ENCODE measurements around the gene HOPX. TPM values are rescaled to one million over a fixed set of nuclear protein-coding genes. Genes with fewer than 3 reads are reported as not detected.

The HOPX gene
- total and polyA plus RNA-seq, 2 of the 4 experiments (the other 2 are of a cell fraction), result 1.3 to 1.7 TPM

DNA sequence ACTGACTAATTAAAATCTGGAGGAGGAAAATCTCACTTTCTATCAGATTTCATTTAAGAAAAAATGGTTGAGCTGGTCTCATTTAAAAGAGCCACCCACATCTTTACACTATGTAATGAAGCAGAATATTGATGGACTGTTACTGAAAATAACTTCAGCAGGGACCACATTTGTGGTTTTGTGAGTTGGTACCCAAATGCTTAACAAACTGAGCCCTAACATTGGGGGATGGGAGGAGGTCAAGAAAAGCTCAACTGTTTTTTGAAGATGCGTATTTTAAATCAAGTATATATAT lies 30.1 kb downstream of the HOPX start:
- ChIA-PET POLR2A (ENCODE audit: unreplicated experiment) (no interaction called here), CTCF (interaction anchor here (0.9 to 1.1 kb wide), 2 partner anchors 9 kb away, joined by 3 to 4 read pairs; no protein-coding TSS in a partner anchor)
- dilution Hi-C loops (cut with HindIII; ENCODE audit: low sequenced_read_pairs, unreplicated experiment) (no loop called here), in situ Hi-C loops (cut with MboI; ENCODE audit: low sequenced_read_pairs) (no loop called here), intact Hi-C loops (cut with micrococcal nuclease) (no loop called here)
- no peak overlapping the region for H3K56ac ChIP-seq (ENCODE audit: extremely low read depth, insufficient read depth, low read length)
- DNase-seq (no peak), ATAC-seq (ENCODE audit: low read depth) (no peak)
- H3K4me3 ChIP-seq (ENCODE audit: insufficient read depth, low read depth, low read length), result no peak overlapping the region
- H4K5ac ChIP-seq (ENCODE audit: low read depth, low read length), result no peak overlapping the region
- H3K4ac ChIP-seq (ENCODE audit: low read depth, low read length), result no peak overlapping the region
- H3K14ac ChIP-seq (replicated peaks; ENCODE audit: low read depth, low read length), result no peak overlapping the region
- no peaks in the 10 kb centered on the region for H3K36me3 ChIP-seq (ENCODE audit: control insufficient read depth, insufficient read depth, low read length)
- H3K23ac ChIP-seq (ENCODE audit: low read depth, low read length), result no peak overlapping the region
- no peak overlapping the region for H2BK15ac ChIP-seq (ENCODE audit: low read depth, low read length)
- no peak overlapping the region for H4K8ac ChIP-seq (ENCODE audit: low read depth in 2 of 2, low read length in 2 of 2)
- no peak overlapping the region for H2BK5ac ChIP-seq (ENCODE audit: low read depth, low read length, poor library complexity, severe bottlenecking)
- no peak overlapping the region for H3K4me2 ChIP-seq (ENCODE audit: low read depth, low read length)
- no peak overlapping the region for H3K18ac ChIP-seq (ENCODE audit: low read depth, low read length)
- no peaks in the 10 kb centered on the region for H3K79me1 ChIP-seq (ENCODE audit: low read depth in 1 of 2, low read length in 2 of 2)
- H2AK5ac ChIP-seq (ENCODE audit: low read depth, low read length), result no peak overlapping the region
- H2AK9ac ChIP-seq (replicated peaks; ENCODE audit: low read depth, low read length, poor library complexity), result no peak overlapping the region
- no peak overlapping the region for H4K91ac ChIP-seq (ENCODE audit: insufficient read depth, low read depth, low read length)
- peaks cover 2% of the 10 kb centered on the region; the same call in 1 of the 2 replicates for H3K4me1 ChIP-seq (ENCODE audit: control insufficient read depth, insufficient read depth, low read length)
- H4K20me1 ChIP-seq (ENCODE audit: insufficient read depth, low read length), result no peaks in the 10 kb centered on the region
- H3K9me1 ChIP-seq (ENCODE audit: insufficient read depth, low read length), result no peaks in the 10 kb centered on the region; the same call in 1 of the 2 replicates
- H2BK20ac ChIP-seq (ENCODE audit: low read depth, low read length), result no peak overlapping the region
- no peak overlapping the region for H3K27ac ChIP-seq (ENCODE audit: insufficient read depth, low read length)
- H2AFZ ChIP-seq (replicated peaks; ENCODE audit: low read length, poor library complexity), result no peak overlapping the region
- no peak overlapping the region for H2BK120ac ChIP-seq (ENCODE audit: low read depth, low read length)
- H3K27me3 ChIP-seq (ENCODE audit: control insufficient read depth, insufficient read depth, low read length), result peaks cover 13% of the 10 kb centered on the region; the same call in 1 of the 2 replicates
- WGBS, 2 experiments (ENCODE audit: extremely low coverage in 2 of 2, insufficient read length in 1 of 2), result no CpG with 5 or more reads among the region's 1 CpG
- no TSS peak for BruUV-seq (replicated peaks)
- TF ChIP-seq, protein P1, sequence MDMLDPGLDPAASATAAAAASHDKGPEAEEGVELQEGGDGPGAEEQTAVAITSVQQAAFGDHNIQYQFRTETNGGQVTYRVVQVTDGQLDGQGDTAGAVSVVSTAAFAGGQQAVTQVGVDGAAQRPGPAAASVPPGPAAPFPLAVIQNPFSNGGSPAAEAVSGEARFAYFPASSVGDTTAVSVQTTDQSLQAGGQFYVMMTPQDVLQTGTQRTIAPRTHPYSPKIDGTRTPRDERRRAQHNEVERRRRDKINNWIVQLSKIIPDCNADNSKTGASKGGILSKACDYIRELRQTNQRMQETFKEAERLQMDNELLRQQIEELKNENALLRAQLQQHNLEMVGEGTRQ (IDR thresholded peaks at IDR 0.05; ENCODE audit: low read depth, low read length), result no peak
- TF ChIP-seq RFX5 (IDR thresholded peaks at IDR 0.05; ENCODE audit: low read depth, low read length) (no peak), CEBPB (IDR thresholded peaks at IDR 0.05; ENCODE audit: low read depth, low read length) (no peak), MAZ (IDR thresholded peaks at IDR 0.05; ENCODE audit: borderline replicate concordance, low read depth, low read length) (no peak), BHLHE40 (IDR thresholded peaks at IDR 0.05; ENCODE audit: low read depth, low read length) (no peak), FOS (IDR thresholded peaks at IDR 0.05; ENCODE audit: low read depth, low read length) (no peak), NFE2L2 (IDR thresholded peaks at IDR 0.05; ENCODE audit: low read depth, low read length) (no peak), RCOR1 (IDR thresholded peaks at IDR 0.05; ENCODE audit: insufficient replicate concordance, low read length) (no peak), CHD1 (IDR thresholded peaks at IDR 0.05; ENCODE audit: low read depth, low read length) (no peak), MXI1 (IDR thresholded peaks at IDR 0.05; ENCODE audit: borderline replicate concordance, low read depth, low read length) (no peak), SMC3 (IDR thresholded peaks at IDR 0.05; ENCODE audit: low read depth, low read length) (no peak), MAFK (IDR thresholded peaks at IDR 0.05; ENCODE audit: low read depth, low read length) (no peak), POLR2A (IDR thresholded peaks at IDR 0.05; ENCODE audit: low read depth, low read length) (no peak), RAD21 (IDR thresholded peaks at IDR 0.05; ENCODE audit: low read length) (no peak)
- TF ChIP-seq, protein P2, sequence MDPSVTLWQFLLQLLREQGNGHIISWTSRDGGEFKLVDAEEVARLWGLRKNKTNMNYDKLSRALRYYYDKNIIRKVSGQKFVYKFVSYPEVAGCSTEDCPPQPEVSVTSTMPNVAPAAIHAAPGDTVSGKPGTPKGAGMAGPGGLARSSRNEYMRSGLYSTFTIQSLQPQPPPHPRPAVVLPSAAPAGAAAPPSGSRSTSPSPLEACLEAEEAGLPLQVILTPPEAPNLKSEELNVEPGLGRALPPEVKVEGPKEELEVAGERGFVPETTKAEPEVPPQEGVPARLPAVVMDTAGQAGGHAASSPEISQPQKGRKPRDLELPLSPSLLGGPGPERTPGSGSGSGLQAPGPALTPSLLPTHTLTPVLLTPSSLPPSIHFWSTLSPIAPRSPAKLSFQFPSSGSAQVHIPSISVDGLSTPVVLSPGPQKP (IDR thresholded peaks at IDR 0.05; ENCODE audit: borderline replicate concordance, low read depth, low read length), result no peak
- TF ChIP-seq, protein P3, sequence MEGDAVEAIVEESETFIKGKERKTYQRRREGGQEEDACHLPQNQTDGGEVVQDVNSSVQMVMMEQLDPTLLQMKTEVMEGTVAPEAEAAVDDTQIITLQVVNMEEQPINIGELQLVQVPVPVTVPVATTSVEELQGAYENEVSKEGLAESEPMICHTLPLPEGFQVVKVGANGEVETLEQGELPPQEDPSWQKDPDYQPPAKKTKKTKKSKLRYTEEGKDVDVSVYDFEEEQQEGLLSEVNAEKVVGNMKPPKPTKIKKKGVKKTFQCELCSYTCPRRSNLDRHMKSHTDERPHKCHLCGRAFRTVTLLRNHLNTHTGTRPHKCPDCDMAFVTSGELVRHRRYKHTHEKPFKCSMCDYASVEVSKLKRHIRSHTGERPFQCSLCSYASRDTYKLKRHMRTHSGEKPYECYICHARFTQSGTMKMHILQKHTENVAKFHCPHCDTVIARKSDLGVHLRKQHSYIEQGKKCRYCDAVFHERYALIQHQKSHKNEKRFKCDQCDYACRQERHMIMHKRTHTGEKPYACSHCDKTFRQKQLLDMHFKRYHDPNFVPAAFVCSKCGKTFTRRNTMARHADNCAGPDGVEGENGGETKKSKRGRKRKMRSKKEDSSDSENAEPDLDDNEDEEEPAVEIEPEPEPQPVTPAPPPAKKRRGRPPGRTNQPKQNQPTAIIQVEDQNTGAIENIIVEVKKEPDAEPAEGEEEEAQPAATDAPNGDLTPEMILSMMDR (conservative IDR thresholded peaks at IDR 0.05; ENCODE audit: low read depth, low read length), result no peak
- peaks cover 2% of the 10 kb centered on the region; the same call in 1 of the 2 replicates for H3K9me3 ChIP-seq (ENCODE audit: control insufficient read depth, insufficient read depth, low read length)
- no peak overlapping the region for H3K9ac ChIP-seq (ENCODE audit: low read depth, low read length)
